HG02610 (cell line): ENCODE results near the gene HSDL1.

Source experiments
- ATAC-seq: cut with Tn5 transposase; IDR thresholded peaks from one replicate; pipeline ENCODE4 v1.9.1; 2021; ENCODE audit warnings: mild to moderate bottlenecking, moderate library complexity; ENCODE audit not compliant: unreplicated experiment

The HSDL1 gene

DNA sequence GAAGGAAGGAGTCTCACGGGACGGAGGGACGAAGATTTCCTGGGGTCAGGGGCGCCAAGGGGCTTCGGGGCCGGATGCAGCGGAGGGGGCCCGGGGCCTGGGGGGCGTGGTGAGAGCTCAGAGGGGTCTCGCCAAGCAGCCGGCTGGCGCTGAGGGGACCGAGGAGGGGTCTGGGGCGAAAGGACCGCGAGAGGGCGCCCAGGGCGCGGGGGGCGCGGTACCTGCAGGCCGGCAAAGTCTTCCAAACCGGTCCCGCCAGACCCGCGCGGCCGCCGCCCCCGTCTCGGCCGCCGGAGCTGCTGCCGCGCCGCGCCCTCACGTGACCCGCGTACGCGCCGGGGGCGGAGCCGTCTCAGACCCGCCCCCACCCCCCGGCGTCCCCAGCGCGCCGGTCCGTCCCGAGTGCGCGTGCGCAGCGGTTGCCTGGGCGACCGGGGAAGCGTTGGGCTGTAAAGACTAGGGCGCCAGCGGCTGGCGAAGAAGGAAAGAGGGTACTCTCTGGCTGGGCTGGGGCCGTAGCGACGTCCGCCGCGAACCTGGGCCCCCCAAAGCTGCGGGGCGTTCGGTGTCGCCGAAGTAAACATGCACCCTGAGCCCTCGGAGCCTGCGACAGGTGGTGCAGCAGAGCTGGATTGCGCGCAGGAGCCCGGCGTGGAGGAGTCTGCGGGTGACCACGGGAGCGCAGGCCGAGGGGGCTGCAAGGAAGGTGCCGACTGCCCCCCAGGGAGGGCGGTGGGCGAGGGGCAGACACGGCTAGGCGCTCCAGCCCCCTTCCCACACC lies at the start of gene HSDL1, which contains the start of gene DNAAF1:
TSS of gene HSDL1 (minus strand) at position 319 of the 781 bp plus-strand sequence. CDS start 13,856 bp downstream, outside the sequence.
TSS of gene DNAAF1 (plus strand) at position 450 of the 781 bp plus-strand sequence. CDS start at position 583, 133 bp downstream.
- ATAC-seq, result peak; percentile 77

DNA sequence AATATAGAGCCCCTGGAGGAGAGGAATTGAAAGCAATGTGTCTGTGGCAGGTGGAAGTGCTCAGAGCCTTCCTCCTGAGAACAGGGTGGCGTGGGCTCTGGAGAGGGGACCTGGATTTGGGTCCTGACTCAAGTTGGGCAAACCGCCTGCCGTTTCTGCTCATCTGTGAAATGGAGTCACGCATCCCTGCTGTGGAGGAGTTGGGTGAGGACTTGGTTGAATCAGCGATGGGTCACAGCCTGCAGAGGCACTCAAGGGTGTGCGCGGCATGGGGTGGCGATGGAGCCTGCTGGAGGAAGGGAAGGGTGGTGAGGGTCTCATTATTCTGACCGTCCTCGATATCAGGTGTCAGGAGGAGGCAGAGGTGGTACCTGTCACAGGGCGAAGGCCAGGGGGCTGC lies 49.0 kb upstream of the HSDL1 start:
- no peak for ATAC-seq

GRCh38 chr16:84193480-84193879 lies 48.5 kb upstream of the HSDL1 start:
- no peak for ATAC-seq

DNA sequence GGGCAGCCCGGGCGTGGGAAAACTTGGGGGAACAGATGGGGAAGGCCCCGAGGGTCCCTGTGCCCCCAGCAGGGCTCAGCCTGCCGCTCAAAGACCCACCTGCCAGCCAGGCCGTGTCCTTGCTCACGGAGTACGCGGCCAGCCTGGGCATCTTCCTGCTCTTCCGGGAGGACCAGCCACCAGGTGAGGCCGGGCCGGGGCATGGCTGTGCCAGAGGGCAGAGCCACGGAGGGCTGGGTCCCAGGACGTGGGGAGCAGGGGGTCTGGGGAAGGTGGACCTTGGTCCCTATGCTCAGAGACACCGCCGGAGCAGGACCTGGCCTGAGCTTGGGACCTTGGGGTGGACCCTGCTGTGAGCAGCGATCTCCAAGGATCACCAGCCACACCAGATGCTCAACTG lies 46.5 kb upstream of the HSDL1 start:
- ATAC-seq, result no peak

DNA sequence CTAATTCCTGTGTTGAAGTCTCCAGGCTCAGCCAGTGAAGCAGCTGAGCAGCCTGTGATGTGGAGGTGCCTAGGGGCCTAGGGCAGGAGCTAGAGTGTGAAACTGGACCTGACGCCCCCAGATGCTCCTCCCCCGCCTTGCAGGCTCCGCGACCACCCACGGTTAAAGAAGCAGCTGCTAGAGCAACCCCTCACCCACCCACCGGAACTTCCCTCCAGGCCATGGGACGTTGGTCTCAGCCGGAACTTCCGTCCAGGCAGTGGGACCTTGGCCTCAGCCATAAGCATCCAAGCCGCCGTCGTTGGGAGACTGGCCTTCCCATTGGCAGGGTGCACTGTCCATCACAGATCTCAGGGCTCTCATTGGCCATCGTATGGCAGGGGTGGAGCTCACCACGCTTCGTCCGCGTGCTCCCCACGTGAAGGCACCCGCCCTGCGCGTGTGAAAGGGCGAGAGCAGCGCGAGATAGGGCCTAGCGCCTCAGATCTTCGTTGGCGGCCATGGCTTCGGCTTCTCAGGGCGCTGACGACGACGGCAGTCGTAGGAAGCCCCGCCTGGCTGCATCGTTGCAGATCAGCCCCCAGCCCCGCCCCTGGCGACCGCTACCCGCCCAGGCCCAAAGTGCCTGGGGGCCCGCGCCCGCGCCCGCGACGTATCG lies 45.9 kb upstream of the HSDL1 start, which contains the start of gene ADAD2:
TSS of gene ADAD2 (plus strand) at position 427 of the 658 bp plus-strand sequence. CDS start at position 501, 74 bp downstream.
- ATAC-seq, result no peak

DNA sequence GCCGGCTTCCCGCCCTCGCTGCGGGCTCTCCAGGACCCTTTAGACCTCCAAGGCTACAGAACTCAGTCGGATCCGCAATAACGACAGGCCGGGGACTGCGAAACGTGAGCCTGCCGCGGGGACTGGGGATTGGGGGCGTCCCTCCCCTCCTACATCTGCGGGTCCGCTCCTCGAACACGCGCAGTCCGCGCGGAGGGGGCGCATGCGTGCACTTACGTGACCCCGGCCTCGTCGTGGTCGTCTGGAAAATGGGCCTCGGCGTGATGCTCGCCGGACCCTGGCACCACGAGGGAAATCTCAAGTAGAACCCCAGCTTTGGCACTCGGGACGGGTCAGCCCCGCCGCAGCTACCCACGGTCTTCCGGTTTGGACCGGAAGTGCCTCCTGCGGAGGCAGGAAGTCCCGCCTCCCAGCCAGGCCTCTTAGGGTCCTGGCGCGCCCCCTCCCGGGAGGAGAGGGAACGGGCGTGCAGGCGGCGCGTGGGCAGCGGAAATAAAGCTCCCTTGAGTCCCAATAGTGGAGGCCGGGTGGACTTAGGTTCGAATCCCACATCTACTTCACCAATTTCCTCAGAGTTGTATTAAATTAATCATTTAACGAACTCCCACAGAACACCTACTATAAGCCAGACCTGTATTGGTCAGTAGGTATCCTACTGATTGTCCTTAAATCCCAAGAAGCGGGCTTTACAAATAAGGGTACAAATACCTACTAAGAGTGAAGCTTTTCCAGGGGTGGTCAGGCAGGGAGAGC lies 41.9 kb upstream of the HSDL1 start, which contains the start of gene TAF1C:
TSS of gene TAF1C (minus strand) at position 373 of the 753 bp plus-strand sequence. CDS start 2,069 bp downstream, outside the sequence.
- ATAC-seq, result peak; percentile 95

DNA sequence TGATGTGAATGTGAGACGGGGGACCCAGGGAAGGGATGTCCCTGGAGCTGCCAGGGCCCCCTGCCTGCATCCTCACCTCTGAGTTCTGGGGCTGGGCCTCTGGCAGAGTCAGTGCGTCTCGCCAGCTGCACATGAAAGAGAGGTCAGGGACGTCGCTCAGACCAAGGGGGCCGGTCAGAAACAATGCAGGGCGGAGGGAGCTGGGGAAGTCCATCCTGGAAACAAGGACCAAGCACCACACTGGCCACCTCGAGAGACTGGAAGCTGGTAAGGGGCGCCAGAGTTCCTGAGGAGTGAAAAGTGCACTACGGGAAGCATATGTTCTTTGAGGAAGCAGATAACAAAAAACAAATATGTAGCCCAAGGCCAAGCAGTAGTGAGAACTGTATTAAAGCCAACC lies 39.8 kb upstream of the HSDL1 start:
- no peak for ATAC-seq

DNA sequence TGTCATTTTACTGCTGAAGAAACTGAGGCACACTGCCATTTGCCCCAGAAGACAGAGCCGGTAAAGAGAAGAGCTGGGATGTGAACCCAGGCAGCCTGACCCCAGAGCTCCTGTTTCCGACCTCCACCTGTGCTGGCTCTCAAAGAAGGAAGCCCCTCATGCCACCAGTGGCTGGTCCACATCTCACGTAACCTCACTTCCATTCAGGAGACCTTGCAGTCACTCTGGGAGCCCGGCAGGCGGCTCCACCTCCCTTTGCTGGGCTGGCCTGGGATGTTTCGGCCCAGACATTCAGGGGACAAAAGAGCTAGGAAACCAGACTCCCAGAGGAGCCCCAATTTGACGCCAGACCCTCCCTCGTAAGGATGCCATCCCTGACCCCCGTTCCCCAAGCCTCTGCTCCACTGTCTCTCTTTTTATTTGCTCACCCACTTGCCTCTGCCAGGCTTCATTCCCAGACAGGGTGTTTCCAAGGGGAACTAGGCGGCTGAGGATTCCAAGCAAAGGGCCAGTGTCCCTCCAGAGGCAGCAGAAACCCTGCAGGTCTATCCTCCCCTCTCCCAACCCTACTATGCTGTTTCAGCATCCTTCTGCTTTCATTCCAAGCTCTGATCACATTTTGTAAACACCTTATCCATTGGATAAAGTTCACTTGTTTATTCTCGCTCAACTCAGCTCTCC lies 39.1 kb upstream of the HSDL1 start:
- ATAC-seq, result no peak

DNA sequence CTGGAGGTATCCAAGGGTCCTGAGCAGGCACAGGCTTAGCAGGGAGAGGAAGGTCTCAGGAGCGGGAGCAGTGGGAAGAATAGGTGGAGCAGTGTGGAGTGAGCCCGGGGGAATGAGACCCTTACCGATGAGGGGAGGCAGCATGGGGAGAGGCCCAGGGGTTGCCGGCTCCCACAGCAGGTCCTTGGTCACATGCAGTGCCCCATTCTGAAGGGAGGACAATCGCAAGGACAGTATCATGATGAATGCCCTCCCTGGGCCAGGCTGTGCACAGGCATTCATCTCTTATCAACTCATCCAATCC lies 38.5 kb upstream of the HSDL1 start:
- ATAC-seq, result no peak

GRCh38 chr16:84182680-84183571 lies 37.9 kb upstream of the HSDL1 start:
- ATAC-seq, result no peak

- no peak for ATAC-seq
These were observed 37.1 kb upstream of the HSDL1 start for GRCh38 chr16:84182104-84182503.

- ATAC-seq, result no peak
These were observed 36.4 kb upstream of the HSDL1 start for GRCh38 chr16:84181144-84181915.

DNA sequence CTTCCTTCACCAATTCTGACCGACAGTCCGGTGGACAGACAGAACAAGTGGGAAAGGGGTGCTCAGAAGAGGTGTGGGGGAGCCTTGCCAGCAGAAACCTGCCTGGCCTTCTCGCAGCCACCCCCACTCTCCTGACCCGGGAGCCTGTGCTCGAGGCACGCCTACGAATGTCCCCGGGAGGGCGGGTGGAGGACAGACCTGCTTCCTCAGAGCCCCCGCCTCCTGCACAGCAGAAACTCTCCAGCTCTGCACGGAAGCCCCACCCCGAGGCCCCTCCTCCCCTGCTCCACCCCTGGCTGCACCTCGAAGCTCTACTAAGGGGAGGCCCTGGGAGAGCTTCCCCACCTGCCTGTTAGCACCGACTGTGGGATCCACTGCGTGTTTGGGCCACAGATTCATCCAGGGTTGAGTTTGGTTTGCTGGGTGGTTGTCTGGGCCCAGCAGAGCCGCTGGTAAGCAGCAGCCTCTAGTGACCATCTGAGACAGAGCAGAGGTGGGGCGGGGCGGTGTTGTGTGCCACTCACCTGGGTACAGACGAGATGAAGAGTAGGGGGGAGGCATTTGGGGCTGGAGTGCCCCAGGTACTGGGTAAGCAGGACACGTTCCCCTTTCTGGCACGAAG lies 35.7 kb upstream of the HSDL1 start:
- ATAC-seq, result no peak

GRCh38 chr16:84179612-84180320 lies 34.8 kb upstream of the HSDL1 start:
- ATAC-seq, result no peak

DNA sequence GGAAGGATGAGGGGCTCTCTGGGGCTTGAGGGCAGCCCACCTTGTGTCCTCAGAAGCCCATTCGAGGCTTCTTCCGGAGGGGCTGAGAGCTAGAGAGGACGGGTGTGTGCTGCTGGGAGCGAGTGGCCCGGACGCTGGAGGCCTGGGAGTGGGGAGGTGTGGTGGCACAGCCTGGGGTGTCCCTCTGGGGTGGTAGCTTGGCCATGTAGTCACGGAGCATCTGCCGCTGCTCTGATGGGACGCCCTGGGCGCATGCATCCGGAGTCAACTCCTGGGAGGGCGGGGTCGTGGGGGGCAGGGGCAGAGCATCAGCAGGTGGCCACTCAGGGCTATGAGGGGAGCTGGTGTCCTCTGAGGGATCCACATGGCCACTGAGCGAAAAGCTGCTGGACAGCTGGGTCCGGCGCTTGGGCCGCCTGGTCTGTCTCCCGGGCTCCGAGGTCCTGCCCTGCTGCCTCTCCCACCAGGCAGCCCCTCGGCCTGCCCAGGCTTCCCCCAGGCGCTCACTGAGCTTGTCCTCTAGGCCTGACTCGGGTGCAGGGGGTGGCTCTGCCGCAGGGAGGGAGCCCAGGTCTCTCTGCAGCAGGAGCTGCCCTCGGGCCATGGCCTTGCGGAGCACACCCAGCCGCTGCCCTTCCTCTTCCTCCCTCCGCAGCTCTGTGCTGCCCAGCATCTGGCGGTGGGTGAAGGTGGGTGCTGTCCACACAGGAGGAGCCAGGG lies 34.1 kb upstream of the HSDL1 start:
- no peak for ATAC-seq

DNA sequence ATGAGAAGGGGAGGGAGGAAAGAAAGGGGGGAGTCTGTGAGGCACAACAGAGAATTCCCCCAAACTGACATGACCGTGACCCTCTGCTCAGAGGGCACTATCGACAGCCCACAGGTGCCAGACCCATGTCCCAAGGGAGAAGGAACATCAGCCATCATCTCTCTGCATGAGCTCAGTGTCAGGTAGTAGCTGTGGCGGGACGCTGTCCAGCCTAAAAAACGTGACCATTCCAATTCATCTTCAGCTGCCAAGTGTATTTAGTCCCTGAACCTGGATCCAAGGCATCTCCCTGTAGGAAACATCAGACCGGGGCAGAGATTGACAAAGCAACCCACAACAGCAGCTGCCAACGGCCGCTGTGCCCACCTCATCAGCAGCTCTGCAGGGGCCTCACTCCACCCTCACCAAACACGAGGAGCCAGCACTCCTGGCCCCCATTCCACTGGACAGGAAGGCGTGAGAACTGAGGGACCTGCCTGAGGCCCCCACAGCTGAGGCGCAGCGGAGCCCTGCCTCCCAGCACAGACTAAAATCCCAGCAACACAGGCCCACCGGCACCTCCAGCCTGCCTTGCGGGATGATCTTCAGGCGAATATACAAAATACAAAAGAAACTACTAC lies 33.3 kb upstream of the HSDL1 start:
- ATAC-seq, result no peak

DNA sequence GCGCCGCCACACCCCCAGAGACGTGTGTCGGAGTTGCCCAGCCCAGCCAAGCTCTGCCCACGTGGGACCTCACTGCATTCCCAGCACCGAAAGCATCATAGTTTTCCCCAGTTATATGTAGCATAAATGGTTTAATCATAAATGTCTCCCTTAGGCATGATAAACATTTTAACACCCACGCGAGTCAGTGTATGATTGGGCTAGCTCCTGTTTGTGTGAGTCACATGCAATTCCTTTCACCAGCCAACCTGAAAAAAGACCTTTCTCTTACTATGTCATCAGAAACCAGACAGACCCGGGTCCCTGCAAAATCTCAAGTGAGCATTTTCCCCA lies 32.7 kb upstream of the HSDL1 start:
- no peak for ATAC-seq
